WTC11 (cell line): ENCODE data around the gene RRAS. TPM values are rescaled to one million over a fixed set of nuclear protein-coding genes. Genes with fewer than 3 reads are reported as not detected.

Source experiments
- ATAC-seq: fragments of 200-7000 bp; cut with Tn5 transposase; 2 replicates; pipeline ENCODE4 v1.10.0; 2021; ENCODE audit warnings: mild to moderate bottlenecking, moderate library complexity
- CTCF ChIA-PET: fragments of 300-600 bp; sonication (Branson Sonifier 250); formaldehyde crosslinking; loops from one replicate; lab custom pipeline; 2021; ENCODE audit warnings: antibody characterized with exemption; lab: Charles Lee
- POLR2A ChIA-PET: fragments of 350-600 bp; sonication (Branson Sonifier 250); formaldehyde crosslinking; loops from one replicate; lab custom pipeline; 2021; ENCODE audit warnings: antibody characterized with exemption; lab: Charles Lee
- DNase-seq: peaks from one replicate; pipeline ENCODE4 v3.0.0; 2021; ENCODE audit warnings: low spot score
- H3K27ac Mint-ChIP-seq: 2 replicates; pipeline ENCODE4 v1.8.0; 2021; ENCODE audit warnings: mixed read lengths
- H3K27me3 Mint-ChIP-seq: 2 replicates; pipeline ENCODE4 v1.8.0; 2021; ENCODE audit warnings: low read depth, mild to moderate bottlenecking, moderate library complexity, mixed read lengths
- H3K36me3 Mint-ChIP-seq: 2 replicates; pipeline ENCODE4 v1.8.0; 2021; ENCODE audit warnings: mixed read lengths
- H3K4me1 Mint-ChIP-seq: 2 replicates; pipeline ENCODE4 v1.8.0; 2022; ENCODE audit warnings: mixed read lengths
- H3K4me3 Mint-ChIP-seq: 2 replicates; pipeline ENCODE4 v1.8.0; 2021; ENCODE audit warnings: mild to moderate bottlenecking, moderate library complexity, mixed read lengths
- H3K9me3 Mint-ChIP-seq: 2 replicates; pipeline ENCODE4 v1.8.0; 2021; ENCODE audit warnings: mixed read lengths
- FOXP1 ChIP-seq: sonication (generic); formaldehyde crosslinking; IDR thresholded peaks from 2 replicates; pipeline ENCODE4 v1.8.0; 2022; ENCODE audit warnings: missing genetic modification reagents, mild to moderate bottlenecking, moderate library complexity, borderline replicate concordance
- HMGA2 ChIP-seq: fragments of 250-450 bp; sonication (Bioruptor Pico); IDR thresholded peaks from 2 replicates; pipeline ENCODE4 v1.4.0; 2021; ENCODE audit warnings: mild to moderate bottlenecking, moderate library complexity
- IRF2 ChIP-seq: sonication (generic); formaldehyde crosslinking; IDR thresholded peaks from 2 replicates; pipeline ENCODE4 v1.8.0; 2022; ENCODE audit warnings: low read depth, missing genetic modification reagents, borderline replicate concordance
- JUN ChIP-seq: sonication (generic); formaldehyde crosslinking; IDR thresholded peaks from 2 replicates; pipeline ENCODE4 v1.8.0; 2023; ENCODE audit warnings: mild to moderate bottlenecking, missing genetic modification reagents
- MXD4 ChIP-seq: fragments of 250-450 bp; sonication (Bioruptor Pico); IDR thresholded peaks from 2 replicates; pipeline ENCODE4 v1.8.0; 2021; ENCODE audit warnings: mild to moderate bottlenecking, moderate library complexity, borderline replicate concordance
- NFATC4 ChIP-seq: fragments of 250-450 bp; sonication (Bioruptor Pico); IDR thresholded peaks from 2 replicates; pipeline ENCODE4 v1.9.0; 2021; ENCODE audit warnings: mild to moderate bottlenecking
- NFE2L1 ChIP-seq: sonication (generic); formaldehyde crosslinking; IDR thresholded peaks from 2 replicates; pipeline ENCODE4 v1.8.1; 2023; ENCODE audit warnings: missing genetic modification reagents
- OVOL2 ChIP-seq: fragments of 250-450 bp; sonication (Bioruptor Pico); IDR thresholded peaks from 2 replicates; pipeline ENCODE4 v1.9.0; 2021; ENCODE audit warnings: mild to moderate bottlenecking, borderline replicate concordance
- RORB ChIP-seq: fragments of 250-450 bp; sonication (Bioruptor Pico); IDR thresholded peaks from 2 replicates; pipeline ENCODE4 v1.9.0; 2021; ENCODE audit warnings: mild to moderate bottlenecking
- SOX15 ChIP-seq: fragments of 250-450 bp; sonication (Bioruptor Pico); IDR thresholded peaks from 2 replicates; pipeline ENCODE4 v1.9.0; 2021; ENCODE audit warnings: mild to moderate bottlenecking
- TEAD4 ChIP-seq: sonication (generic); formaldehyde crosslinking; IDR thresholded peaks from 2 replicates; pipeline ENCODE4 v1.8.0; 2022; ENCODE audit warnings: mild to moderate bottlenecking, missing genetic modification reagents
- ZNF219 ChIP-seq: sonication (generic); formaldehyde crosslinking; IDR thresholded peaks from 2 replicates; pipeline ENCODE4 v1.8.0; 2023; ENCODE audit warnings: missing genetic modification reagents, mild to moderate bottlenecking, borderline replicate concordance
- ZNF263 ChIP-seq: sonication (generic); formaldehyde crosslinking; IDR thresholded peaks from 2 replicates; pipeline ENCODE4 v1.8.1; 2022; ENCODE audit warnings: low read depth, mild to moderate bottlenecking, moderate library complexity, missing genetic modification reagents
- ZNF423 ChIP-seq: fragments of 250-450 bp; sonication (Bioruptor Pico); IDR thresholded peaks from 2 replicates; pipeline ENCODE4 v2.1.2; 2022; ENCODE audit warnings: mild to moderate bottlenecking, moderate library complexity
- ZNF671 ChIP-seq: fragments of 250-450 bp; sonication (Bioruptor Pico); IDR thresholded peaks from 2 replicates; pipeline ENCODE4 v1.8.0; 2021; ENCODE audit warnings: mild to moderate bottlenecking
- total RNA-seq: library from RNA; stranded (reverse); gene quantifications from 3 replicates; pipeline ENCODE4 v1.2.3, GENCODE V29; 2021
- TF ChIP-seq, protein P1 (sequence below): sonication (generic); formaldehyde crosslinking; IDR thresholded peaks from 2 replicates; pipeline ENCODE4 v1.8.0; 2022; ENCODE audit warnings: mild to moderate bottlenecking, missing genetic modification reagents
- TF ChIP-seq, protein P2 (sequence below): sonication (generic); formaldehyde crosslinking; IDR thresholded peaks from 2 replicates; pipeline ENCODE4 v1.8.0; 2022; ENCODE audit warnings: mild to moderate bottlenecking, missing genetic modification reagents
- TF ChIP-seq, protein P3 (sequence below): sonication (generic); formaldehyde crosslinking; IDR thresholded peaks from 2 replicates; pipeline ENCODE4 v1.8.1; 2022; ENCODE audit warnings: low read depth, missing genetic modification reagents, borderline replicate concordance
- TF ChIP-seq, protein P4 (sequence below): sonication (generic); formaldehyde crosslinking; IDR thresholded peaks from 2 replicates; pipeline ENCODE4 v1.8.1; 2023; ENCODE audit warnings: mild to moderate bottlenecking, missing genetic modification reagents, moderate library complexity
- TF ChIP-seq, protein P5 (sequence below): sonication (generic); formaldehyde crosslinking; IDR thresholded peaks from 2 replicates; pipeline ENCODE4 v1.8.1; 2023; ENCODE audit warnings: mild to moderate bottlenecking, missing genetic modification reagents

Gene RRAS
- total RNA-seq, 1 experiment from 2014 or later, result 11.4 TPM

DNA sequence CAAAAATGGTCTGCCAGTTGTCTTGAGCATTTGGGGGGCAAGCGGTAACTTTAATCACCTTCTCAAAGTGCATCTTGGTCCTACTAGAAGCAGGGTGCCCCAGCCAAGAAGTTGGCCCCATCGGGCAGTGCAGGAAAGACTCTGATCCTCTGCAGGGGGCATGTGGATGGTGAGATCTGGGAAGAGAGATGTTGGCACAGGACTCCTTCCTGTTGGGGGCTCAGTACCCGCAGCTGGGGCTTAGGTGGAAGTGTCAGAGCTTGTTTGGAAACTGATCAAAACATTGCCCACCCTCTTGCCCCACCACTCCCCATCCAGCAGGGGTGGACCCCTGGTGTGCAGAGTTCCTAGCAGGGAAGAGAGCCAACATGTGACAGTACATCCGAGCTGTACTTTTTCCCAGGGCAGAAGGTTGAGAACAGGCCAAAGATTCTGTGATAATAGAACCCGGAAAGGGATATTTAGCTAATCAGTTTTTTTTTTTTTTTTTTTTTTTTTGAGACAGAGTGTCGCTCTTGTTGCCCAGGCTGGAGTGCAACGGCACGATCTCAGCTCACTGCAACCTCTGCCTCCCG, 8.8 kb downstream of the RRAS start (continued):
- TF ChIP-seq JUN (CRISPR knock-in tag) (no peak), NFATC4 (CRISPR knock-in tag) (0 out of 2 replicates have a peak, but pooled peaks have one; percentile 28)
- TF ChIP-seq, protein P1, sequence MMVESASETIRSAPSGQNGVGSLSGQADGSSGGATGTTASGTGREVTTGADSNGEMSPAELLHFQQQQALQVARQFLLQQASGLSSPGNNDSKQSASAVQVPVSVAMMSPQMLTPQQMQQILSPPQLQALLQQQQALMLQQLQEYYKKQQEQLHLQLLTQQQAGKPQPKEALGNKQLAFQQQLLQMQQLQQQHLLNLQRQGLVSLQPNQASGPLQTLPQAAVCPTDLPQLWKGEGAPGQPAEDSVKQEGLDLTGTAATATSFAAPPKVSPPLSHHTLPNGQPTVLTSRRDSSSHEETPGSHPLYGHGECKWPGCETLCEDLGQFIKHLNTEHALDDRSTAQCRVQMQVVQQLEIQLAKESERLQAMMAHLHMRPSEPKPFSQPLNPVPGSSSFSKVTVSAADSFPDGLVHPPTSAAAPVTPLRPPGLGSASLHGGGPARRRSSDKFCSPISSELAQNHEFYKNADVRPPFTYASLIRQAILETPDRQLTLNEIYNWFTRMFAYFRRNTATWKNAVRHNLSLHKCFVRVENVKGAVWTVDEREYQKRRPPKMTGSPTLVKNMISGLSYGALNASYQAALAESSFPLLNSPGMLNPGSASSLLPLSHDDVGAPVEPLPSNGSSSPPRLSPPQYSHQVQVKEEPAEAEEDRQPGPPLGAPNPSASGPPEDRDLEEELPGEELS (CRISPR knock-in tag), result no peak
- TF ChIP-seq, protein P2, sequence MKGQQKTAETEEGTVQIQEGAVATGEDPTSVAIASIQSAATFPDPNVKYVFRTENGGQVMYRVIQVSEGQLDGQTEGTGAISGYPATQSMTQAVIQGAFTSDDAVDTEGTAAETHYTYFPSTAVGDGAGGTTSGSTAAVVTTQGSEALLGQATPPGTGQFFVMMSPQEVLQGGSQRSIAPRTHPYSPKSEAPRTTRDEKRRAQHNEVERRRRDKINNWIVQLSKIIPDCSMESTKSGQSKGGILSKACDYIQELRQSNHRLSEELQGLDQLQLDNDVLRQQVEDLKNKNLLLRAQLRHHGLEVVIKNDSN (CRISPR knock-in tag), result no peak
- TF ChIP-seq, all 79 proteins: peak for 2

DNA sequence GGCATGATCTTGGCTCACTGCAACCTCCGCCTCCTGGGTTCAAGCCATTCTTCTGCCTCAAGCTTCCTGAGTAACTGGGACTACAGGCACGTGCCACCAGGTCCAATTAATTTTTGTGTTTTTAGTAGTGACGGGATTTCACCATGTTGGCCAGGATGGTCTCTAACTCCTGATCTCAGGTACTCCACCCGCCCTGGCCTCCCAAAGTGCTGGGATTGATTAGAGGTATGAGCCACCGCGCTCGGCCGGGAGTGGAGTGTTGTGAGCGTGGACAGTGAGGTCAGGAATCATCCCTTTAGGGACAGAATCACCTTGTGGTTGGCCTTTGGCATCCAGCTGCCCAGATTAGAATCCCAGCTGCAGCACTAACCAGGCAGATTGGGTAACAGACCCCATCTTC, 10.3 kb downstream of the RRAS start:
- ChIA-PET POLR2A (interaction anchor here (3.0 kb wide), 1 partner anchor 10 kb away, joined by 18 read pairs; the partner anchor contains the start of gene RRAS), CTCF (interaction anchor here (1.1 kb wide), 1 partner anchor 14 kb away, joined by 3 read pairs; no protein-coding TSS in a partner anchor)
- ATAC-seq (no peak), DNase-seq (no peak)
- H3K9me3 Mint-ChIP-seq, result no peaks in the 10 kb centered on the region
- peak overlapping the region; percentile 92 for H3K27ac Mint-ChIP-seq
- H3K36me3 Mint-ChIP-seq, result peaks cover 14% of the 10 kb centered on the region; the same call in 1 of the 2 replicates
- no peak overlapping the region for H3K4me3 Mint-ChIP-seq
- no peaks in the 10 kb centered on the region for H3K27me3 Mint-ChIP-seq
- TF ChIP-seq, protein P3, sequence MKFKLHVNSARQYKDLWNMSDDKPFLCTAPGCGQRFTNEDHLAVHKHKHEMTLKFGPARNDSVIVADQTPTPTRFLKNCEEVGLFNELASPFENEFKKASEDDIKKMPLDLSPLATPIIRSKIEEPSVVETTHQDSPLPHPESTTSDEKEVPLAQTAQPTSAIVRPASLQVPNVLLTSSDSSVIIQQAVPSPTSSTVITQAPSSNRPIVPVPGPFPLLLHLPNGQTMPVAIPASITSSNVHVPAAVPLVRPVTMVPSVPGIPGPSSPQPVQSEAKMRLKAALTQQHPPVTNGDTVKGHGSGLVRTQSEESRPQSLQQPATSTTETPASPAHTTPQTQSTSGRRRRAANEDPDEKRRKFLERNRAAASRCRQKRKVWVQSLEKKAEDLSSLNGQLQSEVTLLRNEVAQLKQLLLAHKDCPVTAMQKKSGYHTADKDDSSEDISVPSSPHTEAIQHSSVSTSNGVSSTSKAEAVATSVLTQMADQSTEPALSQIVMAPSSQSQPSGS (CRISPR knock-in tag), result no peak
- TF ChIP-seq ZNF263 (CRISPR knock-in tag) (no peak), SOX15 (CRISPR knock-in tag) (no peak), FOXP1 (no peak), ZNF671 (CRISPR knock-in tag) (no peak), IRF2 (CRISPR knock-in tag) (no peak), RORB (CRISPR knock-in tag) (no peak), NFATC4 (CRISPR knock-in tag) (no peak), HMGA2 (CRISPR knock-in tag) (no peak), NFE2L1 (CRISPR knock-in tag) (no peak), ZNF423 (CRISPR knock-in tag) (no peak), TEAD4 (CRISPR knock-in tag) (no peak), ZNF219 (CRISPR knock-in tag) (no peak), OVOL2 (CRISPR knock-in tag) (no peak), JUN (CRISPR knock-in tag) (no peak), MXD4 (CRISPR knock-in tag) (no peak)
- TF ChIP-seq, protein P4, sequence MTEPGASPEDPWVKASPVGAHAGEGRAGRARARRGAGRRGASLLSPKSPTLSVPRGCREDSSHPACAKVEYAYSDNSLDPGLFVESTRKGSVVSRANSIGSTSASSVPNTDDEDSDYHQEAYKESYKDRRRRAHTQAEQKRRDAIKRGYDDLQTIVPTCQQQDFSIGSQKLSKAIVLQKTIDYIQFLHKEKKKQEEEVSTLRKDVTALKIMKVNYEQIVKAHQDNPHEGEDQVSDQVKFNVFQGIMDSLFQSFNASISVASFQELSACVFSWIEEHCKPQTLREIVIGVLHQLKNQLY, result no peak
- TF ChIP-seq, protein P5, sequence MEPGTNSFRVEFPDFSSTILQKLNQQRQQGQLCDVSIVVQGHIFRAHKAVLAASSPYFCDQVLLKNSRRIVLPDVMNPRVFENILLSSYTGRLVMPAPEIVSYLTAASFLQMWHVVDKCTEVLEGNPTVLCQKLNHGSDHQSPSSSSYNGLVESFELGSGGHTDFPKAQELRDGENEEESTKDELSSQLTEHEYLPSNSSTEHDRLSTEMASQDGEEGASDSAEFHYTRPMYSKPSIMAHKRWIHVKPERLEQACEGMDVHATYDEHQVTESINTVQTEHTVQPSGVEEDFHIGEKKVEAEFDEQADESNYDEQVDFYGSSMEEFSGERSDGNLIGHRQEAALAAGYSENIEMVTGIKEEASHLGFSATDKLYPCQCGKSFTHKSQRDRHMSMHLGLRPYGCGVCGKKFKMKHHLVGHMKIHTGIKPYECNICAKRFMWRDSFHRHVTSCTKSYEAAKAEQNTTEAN, result no peak
- H3K4me1 Mint-ChIP-seq, result peaks cover 7% of the 10 kb centered on the region
